NCI-H2196 treated with DMSO at 0.1 percent for 48 hours (cell line): Measurements from ENCODE around the gene CLSTN1.
"Not testable (repeated sequence)": the region's sequence is repeated elsewhere in the genome, so short reads cannot be mapped to it uniquely, and the experiment has no call there.

Experiments used
- DNase-seq: peaks from one replicate; lab custom pipeline; 2025; ENCODE audit not compliant: unreplicated experiment; lab: John Stamatoyannopoulos, UW

CLSTN1 gene

GRCh38 chr1:9826616-9827015, 2.9 kb upstream of the CLSTN1 start:
- DNase-seq, result no peak

GRCh38 chr1:9826087-9826486, 2.3 kb upstream of the CLSTN1 start:
- DNase-seq, result no peak

- DNase-seq, result peak; percentile 89
Observed at GRCh38 chr1:9825093-9826074, 1.6 kb upstream of the CLSTN1 start.

- DNase-seq, result no peak
Observed at GRCh38 chr1:9824702-9825089, 931 bp upstream of the CLSTN1 start.

GRCh38 chr1:9823693-9823942, 147 bp downstream of the CLSTN1 start:
- DNase-seq, result no peak

GRCh38 chr1:9822897-9823692, 670 bp downstream of the CLSTN1 start:
- DNase-seq, result no peak

GRCh38 chr1:9822490-9822889, 1.3 kb downstream of the CLSTN1 start:
- no peak for DNase-seq

GRCh38 chr1:9821710-9822109, 2.1 kb downstream of the CLSTN1 start:
- no peak for DNase-seq

- no peak for DNase-seq
Observed at GRCh38 chr1:9820521-9820920, 3.2 kb downstream of the CLSTN1 start.

- no peak for DNase-seq
Observed at GRCh38 chr1:9817734-9818133, 6.0 kb downstream of the CLSTN1 start.

- DNase-seq, result no peak
Observed at GRCh38 chr1:9816199-9816598, 7.6 kb downstream of the CLSTN1 start.

GRCh38 chr1:9815150-9815549, 8.6 kb downstream of the CLSTN1 start:
- DNase-seq, result no peak

GRCh38 chr1:9814619-9815018, 9.1 kb downstream of the CLSTN1 start:
- DNase-seq, result no peak

GRCh38 chr1:9811239-9811966, 12.4 kb downstream of the CLSTN1 start:
- DNase-seq, result no peak

GRCh38 chr1:9809100-9809510, 14.7 kb downstream of the CLSTN1 start:
- no peak for DNase-seq

GRCh38 chr1:9808459-9808858, 15.3 kb downstream of the CLSTN1 start:
- no peak for DNase-seq

GRCh38 chr1:9807541-9807940, 16.2 kb downstream of the CLSTN1 start:
- DNase-seq, result no peak

- not testable (repeated sequence) for DNase-seq
Observed at GRCh38 chr1:9805972-9806371, 17.8 kb downstream of the CLSTN1 start.

- no peak for DNase-seq
Observed at GRCh38 chr1:9805006-9805508, 18.7 kb downstream of the CLSTN1 start.

GRCh38 chr1:9803003-9803918, 20.5 kb downstream of the CLSTN1 start:
- DNase-seq, result not testable (repeated sequence)
